Measurements from ENCODE around the gene OPHN1.

OPHN1 gene

GRCh38 chrX:68461576-68461975 is 28.3 kb upstream of the OPHN1 start:
- TF ChIP-seq SIN3A (IDR thresholded peaks at IDR 0.05; ENCODE audit: borderline replicate concordance, insufficient read depth, low read length) = no peak
- no peak for TF ChIP-seq FOXP2 (optimal IDR thresholded peaks at IDR 0.05; ENCODE audit: borderline replicate concordance, extremely low read depth, extremely low read length, insufficient read depth)
- no peak for TF ChIP-seq POLR2AphosphoS5 (IDR thresholded peaks at IDR 0.05; ENCODE audit: low read depth, low read length)
- TF ChIP-seq, protein P1, sequence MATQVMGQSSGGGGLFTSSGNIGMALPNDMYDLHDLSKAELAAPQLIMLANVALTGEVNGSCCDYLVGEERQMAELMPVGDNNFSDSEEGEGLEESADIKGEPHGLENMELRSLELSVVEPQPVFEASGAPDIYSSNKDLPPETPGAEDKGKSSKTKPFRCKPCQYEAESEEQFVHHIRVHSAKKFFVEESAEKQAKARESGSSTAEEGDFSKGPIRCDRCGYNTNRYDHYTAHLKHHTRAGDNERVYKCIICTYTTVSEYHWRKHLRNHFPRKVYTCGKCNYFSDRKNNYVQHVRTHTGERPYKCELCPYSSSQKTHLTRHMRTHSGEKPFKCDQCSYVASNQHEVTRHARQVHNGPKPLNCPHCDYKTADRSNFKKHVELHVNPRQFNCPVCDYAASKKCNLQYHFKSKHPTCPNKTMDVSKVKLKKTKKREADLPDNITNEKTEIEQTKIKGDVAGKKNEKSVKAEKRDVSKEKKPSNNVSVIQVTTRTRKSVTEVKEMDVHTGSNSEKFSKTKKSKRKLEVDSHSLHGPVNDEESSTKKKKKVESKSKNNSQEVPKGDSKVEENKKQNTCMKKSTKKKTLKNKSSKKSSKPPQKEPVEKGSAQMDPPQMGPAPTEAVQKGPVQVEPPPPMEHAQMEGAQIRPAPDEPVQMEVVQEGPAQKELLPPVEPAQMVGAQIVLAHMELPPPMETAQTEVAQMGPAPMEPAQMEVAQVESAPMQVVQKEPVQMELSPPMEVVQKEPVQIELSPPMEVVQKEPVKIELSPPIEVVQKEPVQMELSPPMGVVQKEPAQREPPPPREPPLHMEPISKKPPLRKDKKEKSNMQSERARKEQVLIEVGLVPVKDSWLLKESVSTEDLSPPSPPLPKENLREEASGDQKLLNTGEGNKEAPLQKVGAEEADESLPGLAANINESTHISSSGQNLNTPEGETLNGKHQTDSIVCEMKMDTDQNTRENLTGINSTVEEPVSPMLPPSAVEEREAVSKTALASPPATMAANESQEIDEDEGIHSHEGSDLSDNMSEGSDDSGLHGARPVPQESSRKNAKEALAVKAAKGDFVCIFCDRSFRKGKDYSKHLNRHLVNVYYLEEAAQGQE (IDR thresholded peaks at IDR 0.05; ENCODE audit: insufficient read depth in 1 of 2, low read depth in 2 of 2, low read length in 2 of 2) = no peak
- no peak for TF ChIP-seq TAF1 (IDR thresholded peaks at IDR 0.05; ENCODE audit: borderline replicate concordance, insufficient read depth, low read length)

DNA sequence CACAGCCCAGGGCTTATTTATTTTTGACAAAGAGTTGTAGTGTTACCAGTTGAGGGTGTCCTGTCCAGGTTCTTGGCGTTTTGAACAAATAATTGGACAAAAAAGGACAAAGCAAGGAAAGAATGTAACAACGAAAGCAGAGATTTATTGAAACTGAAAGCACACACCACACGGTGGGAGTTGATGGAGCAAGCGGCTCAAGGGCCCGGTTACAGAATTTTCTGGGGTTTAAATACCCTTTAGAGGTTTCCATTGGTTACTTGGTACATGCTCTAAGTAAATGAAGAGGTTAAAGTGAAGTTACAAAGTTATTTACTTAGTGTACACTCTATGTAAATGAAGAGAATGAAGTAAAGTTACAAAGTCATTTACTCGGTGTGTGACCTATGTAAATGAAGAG is 27.8 kb upstream of the OPHN1 start:
- no peak for TF ChIP-seq POLR2AphosphoS5 (IDR thresholded peaks at IDR 0.05; ENCODE audit: low read depth, low read length)
- TF ChIP-seq FOXP2 (optimal IDR thresholded peaks at IDR 0.05; ENCODE audit: borderline replicate concordance, extremely low read depth, extremely low read length, insufficient read depth) = no peak
- TF ChIP-seq, protein P1 (IDR thresholded peaks at IDR 0.05; ENCODE audit: insufficient read depth in 1 of 2, low read depth in 2 of 2, low read length in 2 of 2) = no peak
- no peak for TF ChIP-seq SIN3A (IDR thresholded peaks at IDR 0.05; ENCODE audit: borderline replicate concordance, insufficient read depth, low read length)
- TF ChIP-seq TAF1 (IDR thresholded peaks at IDR 0.05; ENCODE audit: borderline replicate concordance, insufficient read depth, low read length) = no peak

- no peak for TF ChIP-seq SIN3A (IDR thresholded peaks at IDR 0.05; ENCODE audit: borderline replicate concordance, insufficient read depth, low read length)
- no peak for TF ChIP-seq FOXP2 (optimal IDR thresholded peaks at IDR 0.05; ENCODE audit: borderline replicate concordance, extremely low read depth, extremely low read length, insufficient read depth)
- TF ChIP-seq POLR2AphosphoS5 (IDR thresholded peaks at IDR 0.05; ENCODE audit: low read depth, low read length) = no peak
- TF ChIP-seq, protein P1 (IDR thresholded peaks at IDR 0.05; ENCODE audit: insufficient read depth in 1 of 2, low read depth in 2 of 2, low read length in 2 of 2) = no peak
- no peak for TF ChIP-seq TAF1 (IDR thresholded peaks at IDR 0.05; ENCODE audit: borderline replicate concordance, insufficient read depth, low read length)
Observed at GRCh38 chrX:68455151-68455510, 21.8 kb upstream of the OPHN1 start.

DNA sequence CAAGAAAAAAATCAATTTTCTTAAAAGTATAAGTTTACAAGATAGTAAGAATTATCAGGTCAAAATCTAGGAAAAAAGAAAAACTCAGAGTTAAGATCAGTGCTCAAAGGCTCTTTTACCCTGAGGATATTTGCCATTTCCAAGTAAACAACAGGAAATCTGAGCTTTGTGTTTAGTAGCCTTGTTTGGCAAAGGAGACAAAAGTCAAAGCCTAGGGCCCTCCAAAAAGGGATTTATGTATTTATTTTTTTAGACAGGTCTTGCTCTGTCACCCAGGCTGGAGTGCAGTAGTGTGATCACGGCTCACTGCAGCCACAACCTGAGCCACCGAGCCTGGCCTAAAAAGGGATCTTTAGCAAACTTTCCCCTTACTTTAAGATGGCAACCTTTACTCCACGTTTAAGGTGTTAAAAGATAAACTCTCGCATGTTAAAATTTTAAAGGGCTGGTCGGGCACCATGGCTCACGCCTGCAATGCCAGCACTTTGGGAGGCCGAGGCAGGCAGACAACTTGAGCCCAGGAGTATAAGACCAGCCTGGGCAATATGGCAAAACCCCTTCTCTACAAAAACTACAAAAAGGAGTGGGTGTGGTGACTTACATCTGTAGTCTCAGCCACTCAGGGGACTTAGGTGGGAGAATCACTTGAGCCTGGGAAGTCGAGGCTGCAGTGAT is 21.3 kb upstream of the OPHN1 start:
- no peak for TF ChIP-seq SIN3A (IDR thresholded peaks at IDR 0.05; ENCODE audit: borderline replicate concordance, insufficient read depth, low read length)
- no peak for TF ChIP-seq TAF1 (IDR thresholded peaks at IDR 0.05; ENCODE audit: borderline replicate concordance, insufficient read depth, low read length)
- no peak for TF ChIP-seq FOXP2 (optimal IDR thresholded peaks at IDR 0.05; ENCODE audit: borderline replicate concordance, extremely low read depth, extremely low read length, insufficient read depth)
- no peak for TF ChIP-seq POLR2AphosphoS5 (IDR thresholded peaks at IDR 0.05; ENCODE audit: low read depth, low read length)
- TF ChIP-seq, protein P1 (IDR thresholded peaks at IDR 0.05; ENCODE audit: insufficient read depth in 1 of 2, low read depth in 2 of 2, low read length in 2 of 2) = no peak
